ENCODE data around the gene CSTB.

Gene CSTB

DNA sequence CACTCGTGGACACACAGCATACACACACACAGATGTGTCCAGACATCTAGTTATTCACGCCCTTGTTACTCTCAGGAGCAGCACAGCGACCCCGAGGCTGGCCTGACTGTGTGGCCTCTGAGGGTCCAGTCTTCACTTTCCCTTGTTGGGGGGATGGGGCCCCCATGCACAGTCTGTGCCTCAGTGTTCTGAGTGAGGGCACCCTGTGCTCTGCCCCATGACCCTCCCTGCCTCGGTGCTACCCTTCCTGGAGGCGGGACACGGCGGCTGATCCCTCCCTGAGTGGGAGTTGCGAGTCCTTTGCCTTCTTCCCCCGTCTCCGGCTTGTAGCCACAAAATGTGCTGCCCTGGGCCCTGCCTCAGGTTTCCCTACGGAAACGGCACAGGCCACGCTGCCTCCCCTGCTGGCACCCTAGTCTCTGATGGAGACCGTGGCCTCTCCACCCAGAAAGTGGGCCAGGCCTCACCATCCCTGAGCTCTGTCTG is 8.6 kb downstream of the CSTB start:
- no peak for DNase-seq (ENCODE audit: low read depth)

DNA sequence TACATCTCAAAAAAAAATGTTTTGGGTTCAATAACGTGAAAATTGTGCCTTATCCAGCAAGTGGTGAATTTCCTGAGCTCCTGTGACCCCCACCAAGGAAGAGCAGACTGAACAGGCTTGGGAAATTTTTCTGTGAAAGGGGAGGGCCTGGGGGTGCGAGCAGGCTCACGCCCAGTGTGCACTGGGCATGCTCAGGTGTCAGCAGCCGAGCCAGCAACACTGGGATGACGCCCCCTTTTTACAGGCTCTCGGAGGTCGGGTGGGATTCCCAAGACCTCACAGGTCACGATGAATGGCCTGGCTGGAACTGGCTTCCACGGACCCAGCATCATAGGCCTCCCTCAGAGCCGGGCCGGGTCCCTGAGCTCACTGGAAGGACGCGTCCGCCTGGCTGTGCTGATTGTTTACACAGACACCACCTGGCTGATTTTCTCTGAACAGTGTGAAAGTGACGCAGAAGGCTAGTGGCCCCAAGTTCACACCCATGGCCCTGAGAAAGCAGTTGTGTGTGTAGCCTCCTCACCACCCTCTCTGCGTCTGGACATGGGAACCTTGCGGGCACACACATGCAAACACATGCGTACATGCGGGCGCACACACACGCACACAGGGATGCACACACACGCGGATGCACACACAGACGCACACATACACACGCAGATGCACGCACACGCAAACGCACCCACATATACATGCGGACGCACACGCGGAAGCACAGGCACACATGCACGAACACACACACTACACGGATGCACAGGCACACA is 9.2 kb downstream of the CSTB start:
- no peak for DNase-seq (ENCODE audit: low read depth)

DNA sequence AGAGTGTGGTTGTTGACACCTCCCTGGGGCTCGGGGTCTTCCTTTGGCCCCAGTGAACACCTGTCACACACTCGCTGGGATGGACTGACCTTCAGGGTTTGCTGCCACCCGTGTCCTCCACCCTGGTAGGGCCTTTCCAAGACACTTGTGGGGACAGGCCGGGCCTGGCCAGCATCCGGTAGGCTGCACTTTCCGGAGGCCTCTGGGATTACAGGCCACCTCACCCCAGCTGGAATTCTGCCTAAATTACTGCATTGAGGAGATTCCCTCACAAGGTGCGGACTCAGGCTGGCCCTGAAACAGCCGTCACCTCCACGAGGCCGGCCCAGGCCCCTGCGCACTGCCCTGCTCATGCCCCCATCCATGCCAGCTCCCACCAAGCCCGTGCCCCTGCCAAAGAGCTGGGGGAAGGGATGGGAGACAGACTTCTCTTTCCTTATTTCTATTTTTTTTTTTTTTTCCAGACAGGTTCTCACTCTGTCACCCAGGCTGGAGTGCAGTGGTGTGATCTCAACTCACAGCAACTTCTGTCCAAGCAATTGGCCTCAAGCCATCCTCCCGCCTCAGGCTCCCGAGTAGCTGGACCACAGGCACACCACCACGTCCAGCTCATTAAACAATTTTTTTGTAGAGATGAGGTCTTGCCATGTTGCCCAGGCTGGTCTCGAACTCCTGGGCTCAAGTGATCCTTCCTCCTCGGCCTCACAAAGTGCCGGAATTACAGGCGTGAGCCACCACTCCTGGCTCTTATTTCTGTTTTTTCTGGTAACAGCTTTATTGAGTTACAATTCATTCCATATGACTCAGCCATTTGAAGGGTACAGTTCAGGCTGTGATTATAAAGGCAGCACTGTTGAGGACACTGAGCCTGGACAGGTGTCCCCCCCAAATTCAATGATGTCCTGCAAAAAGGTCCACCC is 11.3 kb downstream of the CSTB start:
- DNase-seq (ENCODE audit: low read depth) = peak; percentile 53

DNA sequence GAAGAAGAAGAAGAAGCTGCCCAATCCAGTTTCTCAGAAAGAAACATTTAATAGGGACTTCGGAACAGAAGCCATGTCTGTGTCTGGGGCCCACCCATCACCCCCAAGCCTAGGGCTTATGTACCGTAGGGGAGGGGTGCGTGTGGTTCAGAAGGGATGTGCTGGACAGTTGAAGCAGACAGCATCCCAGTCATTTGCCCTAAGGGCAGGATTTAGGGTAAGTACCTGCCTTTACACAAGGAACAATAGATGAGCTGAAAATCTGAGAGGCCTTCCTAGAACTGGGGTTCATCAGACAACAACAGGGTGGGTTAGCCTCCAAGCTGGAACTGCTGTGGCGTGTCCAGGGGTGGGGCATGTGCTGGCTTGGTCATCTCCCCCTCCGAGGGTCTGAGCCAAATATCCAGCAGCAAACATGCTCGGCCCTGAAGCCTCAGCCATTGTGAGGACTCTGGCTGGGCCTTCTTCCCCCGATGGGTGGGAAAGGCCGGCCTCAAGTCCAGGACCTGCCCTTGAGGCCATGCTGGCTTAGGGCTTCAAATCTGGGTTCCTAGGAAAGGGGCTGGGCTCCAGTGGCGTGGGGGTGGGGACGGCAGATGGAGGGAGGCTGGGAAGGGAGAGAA is 12.1 kb downstream of the CSTB start:
- no peak for DNase-seq (ENCODE audit: low read depth)

DNA sequence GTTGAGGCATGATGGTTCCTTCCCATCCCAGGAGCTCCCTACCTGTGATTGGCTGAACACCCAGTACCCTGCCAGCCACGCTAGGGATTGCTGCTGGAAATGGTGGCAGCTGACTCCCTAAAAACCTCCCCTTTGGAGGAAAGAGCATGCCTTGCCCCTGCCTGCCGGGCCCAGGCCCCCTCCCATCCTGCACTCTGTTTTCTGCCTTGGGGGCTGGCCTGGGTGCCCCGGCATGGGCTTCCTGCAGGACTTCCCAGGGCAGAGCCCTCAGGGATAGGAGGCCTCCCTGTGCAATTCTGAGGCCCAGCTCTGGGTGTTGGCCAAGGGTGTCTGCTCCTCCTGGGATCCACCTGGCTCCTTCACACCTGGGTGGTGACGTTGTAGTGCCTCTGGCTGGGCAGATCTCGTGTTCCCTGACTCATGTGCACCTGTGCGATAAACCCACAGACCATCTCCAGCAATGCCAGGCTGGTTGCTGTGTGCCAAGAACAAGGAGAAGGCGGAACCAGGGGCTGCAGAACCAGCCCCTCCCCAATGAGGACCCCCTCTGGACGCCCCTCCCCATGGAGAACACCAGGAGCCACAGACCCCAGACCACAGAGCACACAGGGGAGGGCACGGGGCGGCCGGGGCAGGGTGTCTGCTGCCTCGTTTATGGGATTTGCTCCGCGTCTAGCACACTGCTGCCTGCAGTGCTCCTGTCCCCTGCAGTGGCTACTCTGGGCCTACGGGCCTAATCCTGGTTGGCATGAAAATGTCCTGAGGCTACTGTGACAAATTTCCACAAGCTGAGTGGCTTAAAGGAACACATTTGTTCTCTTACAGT is 13.6 kb downstream of the CSTB start:
- DNase-seq (ENCODE audit: low read depth) = no peak

DNA sequence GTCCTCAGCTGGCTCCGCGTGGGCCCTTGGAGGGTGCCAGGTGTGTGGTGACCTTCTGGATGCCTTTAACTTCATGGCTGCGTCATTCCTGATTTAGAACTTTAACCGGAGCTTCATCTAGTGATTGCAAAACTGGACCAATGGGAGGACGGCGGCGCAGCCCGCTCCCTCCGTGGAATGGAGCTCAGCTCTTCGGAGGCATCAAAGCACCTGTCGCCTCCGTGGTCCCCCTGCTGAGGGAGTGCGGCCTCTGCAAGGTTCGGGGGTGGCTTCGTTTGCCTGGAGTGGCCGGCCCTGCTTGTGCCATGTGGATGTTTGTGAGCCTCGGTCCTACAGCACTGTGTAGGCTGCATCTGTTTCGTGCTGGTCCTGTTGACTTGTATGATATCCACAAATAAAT is 14.2 kb downstream of the CSTB start:
- DNase-seq (ENCODE audit: low read depth) = no peak

DNA sequence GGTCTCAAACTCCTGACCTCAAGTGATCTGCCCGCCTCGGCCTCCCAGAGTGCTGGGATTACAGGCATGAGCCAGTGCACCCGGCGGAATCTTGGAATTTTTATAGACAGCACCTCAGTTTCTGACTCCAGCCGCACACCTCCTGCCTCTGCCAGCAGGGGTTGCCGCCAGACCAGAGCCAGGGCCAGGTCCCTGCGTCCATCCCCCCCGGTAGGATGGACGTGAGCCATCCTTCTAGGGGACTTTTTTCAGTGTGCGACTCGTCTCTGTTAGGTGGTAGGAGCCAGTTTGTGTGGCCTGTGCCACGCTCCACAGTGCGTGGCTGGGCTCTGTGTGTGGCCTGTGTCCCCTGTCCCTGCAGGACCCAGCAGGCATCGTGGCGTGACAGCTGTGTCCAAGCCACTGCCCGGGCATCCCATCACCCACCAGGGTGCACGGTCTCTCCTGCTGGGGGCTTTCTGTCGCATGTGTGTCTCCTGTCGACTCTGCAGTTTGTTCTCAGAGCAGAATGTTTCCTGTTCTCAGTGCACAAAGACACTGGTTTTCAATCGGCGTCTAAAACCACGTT is 15.6 kb downstream of the CSTB start:
- no peak for DNase-seq (ENCODE audit: low read depth)

DNA sequence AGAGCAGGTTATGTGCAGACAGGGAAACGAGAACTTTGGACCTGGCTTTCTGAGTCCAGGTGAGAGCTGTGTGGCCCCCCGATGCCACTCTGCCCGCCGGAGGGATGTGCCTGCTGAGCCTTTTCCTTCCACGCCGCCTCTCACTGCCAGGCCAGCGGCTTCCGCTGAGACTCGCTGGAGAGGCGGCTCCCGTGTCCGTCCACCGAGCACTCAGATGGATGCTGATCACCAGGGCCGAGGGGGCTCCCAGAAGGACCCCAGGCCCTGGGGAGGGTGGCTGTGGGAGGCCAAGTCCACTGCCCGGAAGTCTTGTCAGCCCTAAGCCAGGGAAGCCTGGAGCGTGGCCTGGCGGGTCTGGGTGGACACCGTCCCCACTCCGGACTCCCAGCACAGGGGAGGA is 16.5 kb downstream of the CSTB start:
- no peak for DNase-seq (ENCODE audit: low read depth)

DNA sequence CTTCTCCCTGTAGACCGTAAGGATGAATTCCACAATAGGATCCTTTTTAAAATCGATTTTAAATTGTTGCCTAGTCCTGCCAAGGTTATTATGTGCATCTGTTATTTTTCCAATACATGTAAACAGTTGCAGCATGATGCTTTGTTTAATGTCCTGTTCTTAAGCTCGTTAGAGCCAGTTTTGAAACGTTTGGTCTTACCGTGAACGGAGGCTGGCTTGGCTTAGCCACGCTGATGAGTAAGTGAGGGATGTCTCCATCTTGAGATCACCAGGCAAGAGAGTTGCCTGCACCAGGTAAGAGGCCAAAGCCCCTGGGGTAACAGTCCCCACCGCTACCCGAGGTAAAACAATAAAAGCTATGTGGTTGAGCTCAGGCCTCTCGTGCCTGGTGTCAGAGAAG is 17.3 kb downstream of the CSTB start:
- peak; percentile 52 for DNase-seq (ENCODE audit: low read depth)

DNA sequence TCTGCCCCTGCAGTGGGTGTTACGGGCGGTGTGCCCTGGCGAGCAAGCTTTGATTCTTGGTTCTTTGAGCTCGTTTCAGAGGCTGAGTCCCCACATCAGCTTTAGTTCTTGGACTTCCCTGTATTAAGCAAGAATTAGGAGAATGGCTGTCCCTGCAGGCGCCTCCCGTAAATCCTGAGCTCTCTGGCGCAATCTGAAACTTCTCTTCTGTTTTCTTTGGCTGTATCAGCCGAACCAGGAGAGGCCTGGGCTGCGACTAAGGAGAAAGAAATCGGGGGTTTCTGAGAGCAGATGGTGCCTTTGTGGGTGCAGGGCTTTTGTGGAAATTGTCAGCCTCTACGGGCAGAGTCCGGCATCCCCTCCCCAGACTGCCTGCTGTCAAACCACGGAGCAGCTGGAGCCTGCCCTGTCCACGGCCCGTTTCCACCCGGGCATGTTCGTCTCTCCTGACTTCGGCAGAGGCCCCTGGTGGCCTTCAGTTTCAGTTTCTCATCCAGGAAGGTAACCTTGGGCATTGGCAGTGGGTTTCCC is 17.9 kb downstream of the CSTB start:
- peak; percentile 86 for DNase-seq (ENCODE audit: low read depth)

DNA sequence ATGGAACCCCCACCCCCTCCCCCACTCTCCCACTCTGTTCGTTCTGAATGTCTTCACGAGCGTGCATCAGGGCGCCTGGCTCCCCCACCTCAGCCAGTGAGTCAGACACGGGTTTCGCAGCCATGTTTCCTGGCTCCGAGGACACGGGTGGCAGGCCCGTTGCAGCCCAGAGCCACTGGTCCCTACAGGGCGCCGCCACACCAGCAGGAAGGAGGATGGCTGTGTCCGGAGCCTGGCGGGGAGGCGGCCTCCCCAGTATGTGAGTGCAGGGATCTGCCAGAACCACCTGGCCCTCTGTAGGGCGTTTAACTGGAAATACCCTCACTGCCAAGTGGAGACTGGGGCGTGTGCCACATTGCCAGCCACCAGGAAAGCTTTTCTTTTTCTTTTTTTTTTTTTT is 18.5 kb downstream of the CSTB start:
- DNase-seq (ENCODE audit: low read depth) = no peak

DNA sequence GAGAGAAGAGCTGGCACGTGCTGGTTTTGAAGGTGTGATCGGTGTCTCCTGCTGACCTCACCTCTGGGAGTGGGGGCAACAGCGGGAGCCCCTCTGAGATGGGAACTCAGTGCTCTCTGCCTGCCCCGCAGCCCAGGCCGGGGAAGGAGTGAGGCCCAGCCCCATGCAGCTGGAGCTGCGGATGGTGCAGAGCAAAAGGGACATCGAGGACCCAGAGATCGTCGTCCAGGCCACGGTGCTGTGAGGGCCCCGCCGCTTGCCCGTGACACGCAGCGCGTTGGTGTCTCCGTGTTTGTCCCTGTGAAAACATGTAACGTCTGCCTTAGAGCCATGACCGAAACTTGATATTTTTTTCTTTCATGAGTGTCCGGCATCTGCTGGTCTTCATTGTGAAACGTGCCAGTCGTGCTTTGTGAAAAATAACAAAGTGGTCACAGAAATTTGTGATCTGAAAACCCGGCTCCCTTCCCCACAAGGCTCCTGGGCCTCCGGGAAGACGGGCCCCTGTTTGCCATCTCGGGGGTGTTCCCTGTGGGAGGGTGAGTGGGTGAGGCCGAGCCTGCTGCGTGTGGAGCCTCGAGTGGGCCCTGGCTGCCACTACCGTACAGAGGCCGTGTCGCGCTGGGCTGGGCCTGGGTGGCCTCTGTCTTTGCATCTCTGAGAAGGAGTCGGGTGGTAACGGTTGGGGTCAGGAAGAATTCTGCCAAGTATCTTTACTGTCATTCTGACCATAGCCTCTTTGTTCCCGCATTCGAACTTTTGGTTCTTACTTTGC is 20.1 kb downstream of the CSTB start:
- no peak for DNase-seq (ENCODE audit: low read depth)

DNA sequence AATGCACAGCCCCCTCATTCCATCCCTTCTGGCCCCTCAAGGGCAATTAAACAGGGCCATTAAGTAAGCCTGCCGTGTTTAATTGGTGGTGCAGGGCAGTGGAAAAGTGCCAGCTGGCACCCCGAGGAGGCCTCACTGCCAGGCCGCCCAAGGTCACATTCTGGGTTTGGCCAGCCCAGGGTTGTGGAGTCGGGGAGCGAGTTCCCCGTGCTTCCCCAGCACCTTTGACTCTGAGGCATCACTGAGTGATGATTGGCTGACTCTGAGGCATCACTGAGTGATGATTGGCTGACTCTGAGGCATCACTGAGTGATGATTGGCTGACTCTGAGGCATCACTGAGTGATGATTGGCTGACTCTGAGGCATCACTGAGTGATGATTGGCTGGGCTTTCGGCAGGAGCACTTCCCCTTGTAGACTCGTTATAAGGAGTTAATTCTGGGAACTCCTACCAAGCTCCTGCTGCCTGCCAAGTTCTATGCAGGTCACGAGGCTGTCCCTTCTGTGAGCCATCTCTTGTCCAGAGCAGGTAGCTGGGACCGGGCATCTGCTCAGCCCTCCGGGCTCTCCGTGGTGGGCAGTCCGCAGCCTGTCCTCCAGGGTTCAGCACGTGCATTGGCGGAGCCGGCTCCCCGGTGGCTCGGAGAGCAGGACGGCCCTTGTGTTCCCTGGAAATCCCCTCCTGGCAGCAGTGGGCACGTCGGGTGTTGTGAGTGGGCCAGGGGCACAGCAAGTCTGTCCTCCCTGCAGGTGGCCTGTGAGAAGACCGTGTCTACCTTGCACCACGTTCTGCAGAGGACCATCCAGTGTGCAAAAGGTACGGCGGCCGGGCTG is 20.9 kb downstream of the CSTB start:
- DNase-seq (ENCODE audit: low read depth) = no peak

DNA sequence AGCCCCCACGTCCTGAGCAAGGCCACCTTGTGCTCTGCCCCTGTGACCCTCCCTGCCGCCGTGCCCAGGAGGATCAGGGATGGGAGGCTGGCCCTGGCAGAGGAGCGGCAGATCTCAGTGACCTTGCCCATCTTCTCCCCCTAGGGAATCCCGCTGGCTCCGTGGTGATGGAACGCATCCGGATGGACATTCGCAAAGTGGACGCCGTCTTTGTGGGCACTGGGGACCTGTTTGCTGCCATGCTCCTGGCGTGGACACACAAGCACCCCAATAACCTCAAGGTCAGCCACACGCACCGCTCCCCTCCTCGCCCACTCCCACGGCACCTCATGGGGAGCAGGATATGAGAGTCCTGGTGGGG is 22.7 kb downstream of the CSTB start:
- DNase-seq (ENCODE audit: low read depth) = no peak

DNA sequence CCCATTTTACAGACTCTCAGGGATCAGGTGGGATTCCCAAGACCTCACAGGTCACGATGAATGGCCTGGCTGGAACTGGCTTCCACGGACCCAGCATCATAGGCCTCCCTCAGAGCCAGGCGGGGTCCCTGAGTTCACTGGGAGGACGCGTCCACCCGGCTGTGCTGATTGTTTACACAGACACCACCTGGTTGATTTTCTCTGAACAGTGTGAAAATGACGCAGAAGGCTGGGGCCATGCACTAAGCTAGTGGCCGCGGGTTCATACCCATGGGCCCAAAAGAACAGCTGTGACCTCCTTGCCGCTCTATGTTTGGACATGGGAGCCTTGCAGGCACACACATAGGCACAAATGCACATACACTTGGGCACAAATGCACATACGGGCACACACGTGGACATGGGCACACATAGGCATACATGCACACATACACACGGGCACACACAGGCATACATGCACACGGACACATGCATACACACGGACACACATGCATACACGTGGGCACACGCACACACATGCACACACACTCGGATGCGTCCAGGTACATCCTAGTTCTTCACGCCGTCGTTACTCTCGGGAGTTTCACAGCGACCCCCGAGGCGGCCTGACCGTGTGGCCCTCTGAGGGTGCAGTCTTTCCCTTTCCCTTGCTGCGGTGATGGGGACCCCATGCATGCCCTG is 23.2 kb downstream of the CSTB start:
- DNase-seq (ENCODE audit: low read depth) = no peak

DNA sequence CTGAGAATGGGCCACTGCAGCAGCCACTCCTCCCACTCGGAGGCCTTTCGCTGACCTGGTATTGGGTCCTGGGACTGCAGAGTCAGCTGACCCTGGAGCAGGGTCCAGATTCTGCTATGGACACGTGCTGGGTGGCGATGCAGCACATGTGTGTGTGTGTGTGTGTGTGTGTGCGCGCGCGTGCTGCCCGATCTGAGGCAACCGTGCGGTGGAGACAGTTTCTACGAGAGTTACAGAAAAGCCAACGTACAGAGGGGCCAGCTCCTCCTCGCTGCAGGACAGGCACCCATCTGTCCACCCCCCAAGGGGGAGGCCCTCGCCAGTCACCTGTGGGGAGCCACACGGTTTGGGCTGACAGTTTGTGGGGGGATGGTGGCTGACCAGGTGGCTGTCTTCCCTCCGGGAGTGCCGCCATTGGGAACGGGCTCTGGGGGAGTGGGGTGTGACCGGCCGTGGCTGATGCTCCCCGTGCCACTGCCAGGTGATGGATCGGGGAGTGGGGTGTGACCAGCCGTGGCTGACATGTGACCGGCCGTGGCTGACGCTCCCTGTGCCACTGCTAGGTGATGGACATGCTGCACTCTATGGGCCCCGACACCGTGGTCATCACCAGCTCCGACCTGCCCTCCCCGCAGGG is 24.0 kb downstream of the CSTB start:
- no peak for DNase-seq (ENCODE audit: low read depth)

DNA sequence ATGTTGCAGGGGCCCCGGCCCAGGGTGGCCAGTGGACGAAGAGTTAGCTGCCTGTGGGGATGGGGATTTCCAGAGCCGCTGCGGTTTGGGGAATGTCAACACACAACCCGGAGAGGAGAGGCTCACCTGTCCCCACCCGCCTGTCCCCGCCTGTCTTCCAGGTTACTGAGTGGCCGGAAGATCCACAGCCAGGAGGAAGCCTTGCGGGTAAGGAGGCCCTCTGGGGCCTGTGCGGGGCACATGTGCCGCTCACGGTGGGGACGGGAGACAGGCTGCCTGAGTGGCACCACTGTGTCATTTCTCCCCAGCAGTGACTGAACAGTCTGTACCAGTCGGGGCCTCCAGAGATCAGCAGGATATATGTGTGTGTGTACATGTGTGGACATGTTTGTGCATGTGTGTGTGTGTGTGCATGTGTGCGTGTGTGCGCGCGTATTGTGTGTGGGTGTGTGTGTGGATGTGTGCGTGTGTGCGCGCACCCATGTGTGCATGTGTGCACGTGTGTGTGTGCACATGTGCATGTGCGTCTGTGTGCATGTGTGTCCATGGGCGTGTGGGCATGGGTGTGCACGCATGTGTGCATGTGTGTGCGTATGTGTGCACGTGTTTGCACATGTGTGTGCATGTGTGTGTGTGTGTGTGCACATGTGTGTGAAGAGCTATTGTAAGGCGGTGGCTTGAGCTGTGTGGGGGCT is 25.6 kb downstream of the CSTB start:
- no peak for DNase-seq (ENCODE audit: low read depth)
